Liver (tissue), 9 donors: ENCODE data around the gene DOCK2. TPM values are rescaled to one million over a fixed set of nuclear protein-coding genes. Genes with fewer than 3 reads are reported as not detected.

Source experiments
- DNase-seq: peaks from one replicate; pipeline ENCODE4 v3.0.0-alpha.2; 2017; ENCODE audit warnings: low spot score
- H3K27ac ChIP-seq, 2 donors: one replicate each; pipeline ENCODE4 v1.7.0; 2013; ENCODE audit warnings: inconsistent platforms in 2 of 2, low read length in 2 of 2, control low read depth in 1 of 2, low read depth in 1 of 2, mild to moderate bottlenecking in 1 of 2
- H3K27me3 ChIP-seq, 4 donors: one replicate each; pipeline versions ENCODE4 v1.6.1 to v1.7.0; 2013; ENCODE audit warnings: low read length in 3 of 4, inconsistent platforms in 1 of 4, mild to moderate bottlenecking in 1 of 4, moderate library complexity in 1 of 4; ENCODE audit not compliant: control insufficient read depth in 4 of 4, insufficient read depth in 4 of 4
- H3K36me3 ChIP-seq, 4 donors: one replicate each; pipeline versions ENCODE4 v1.6.1 to v1.7.0; 2013; ENCODE audit warnings: low read length in 3 of 4, mild to moderate bottlenecking in 3 of 4, low read depth in 1 of 4, moderate library complexity in 1 of 4; ENCODE audit not compliant: control insufficient read depth in 4 of 4, insufficient read depth in 3 of 4
- H3K4me1 ChIP-seq, 4 donors: one replicate each; pipeline versions ENCODE4 v1.6.1 to v1.7.0; 2013; ENCODE audit warnings: low read length in 3 of 4, mild to moderate bottlenecking in 3 of 4, moderate library complexity in 1 of 4; ENCODE audit not compliant: control insufficient read depth in 4 of 4, insufficient read depth in 4 of 4
- H3K4me3 ChIP-seq, 3 donors: one replicate each; pipeline versions ENCODE4 v1.6.1 to v1.7.0; 2013; ENCODE audit warnings: low read length in 3 of 3, control low read depth in 1 of 3, low read depth in 1 of 3, mild to moderate bottlenecking in 1 of 3
- H3K9ac ChIP-seq, 2 donors: one replicate each; pipeline ENCODE4 v1.7.0; 2013; ENCODE audit warnings: low read length in 2 of 2, mild to moderate bottlenecking in 2 of 2, moderate library complexity in 2 of 2, control low read depth in 1 of 2, low read depth in 1 of 2
- H3K9me3 ChIP-seq, 4 donors: one replicate each; pipeline versions ENCODE4 v1.6.1 to v1.7.0; 2013; ENCODE audit warnings: low read length in 3 of 4; ENCODE audit not compliant: control insufficient read depth in 4 of 4
- ATF3 ChIP-seq: IDR thresholded peaks from 2 replicates; pipeline ENCODE4 v1.6.1; 2016; ENCODE audit warnings: antibody characterized with exemption
- CTCF ChIP-seq: fragments of 150-350 bp; IDR thresholded peaks from 2 replicates; pipeline ENCODE4 v1.5.1; 2017; ENCODE audit warnings: improper control_type of control experiment, low read depth, low read length; ENCODE audit not compliant: missing input control
- EGR1 ChIP-seq, 2 donors: IDR thresholded peaks; 2 replicates each; pipeline ENCODE4 v1.6.1; 2016 to 2018; ENCODE audit warnings: antibody characterized with exemption in 2 of 2, low read depth in 2 of 2
- FOXA1 ChIP-seq: IDR thresholded peaks from 2 replicates; pipeline ENCODE4 v1.6.1; 2016; ENCODE audit warnings: antibody characterized with exemption
- FOXA2 ChIP-seq: IDR thresholded peaks from 2 replicates; pipeline ENCODE4 v1.6.1; 2016; ENCODE audit warnings: antibody characterized with exemption
- GABPA ChIP-seq, 2 donors: IDR thresholded peaks in 1 of 2; conservative IDR thresholded peaks in 1 of 2; 2 replicates each; pipeline ENCODE4 v1.6.1; 2016; ENCODE audit warnings: antibody characterized with exemption in 2 of 2, mild to moderate bottlenecking in 1 of 2, moderate library complexity in 1 of 2
- HNF4A ChIP-seq, 2 donors: conservative IDR thresholded peaks; 2 replicates each; pipeline ENCODE4 v1.6.1; 2016; ENCODE audit warnings: antibody characterized with exemption in 2 of 2, mild to moderate bottlenecking in 2 of 2
- HNF4G ChIP-seq: IDR thresholded peaks from 2 replicates; pipeline ENCODE4 v1.6.1; 2016; ENCODE audit warnings: antibody characterized with exemption
- MAX ChIP-seq: IDR thresholded peaks from 2 replicates; pipeline ENCODE4 v1.6.1; 2016; ENCODE audit warnings: antibody characterized with exemption
- NR2F2 ChIP-seq: IDR thresholded peaks from 2 replicates; pipeline ENCODE4 v1.6.1; 2016; ENCODE audit warnings: antibody characterized with exemption
- RAD21 ChIP-seq, 2 donors: IDR thresholded peaks; 2 replicates each; pipeline ENCODE4 v1.6.1; 2016; ENCODE audit warnings: antibody characterized with exemption in 2 of 2, mild to moderate bottlenecking in 2 of 2
- REST ChIP-seq: IDR thresholded peaks from 2 replicates; pipeline ENCODE4 v1.6.1; 2016; ENCODE audit warnings: antibody characterized with exemption, mild to moderate bottlenecking
- RXRA ChIP-seq, 2 donors: IDR thresholded peaks; 2 replicates each; pipeline ENCODE4 v1.6.1; 2017 to 2018; ENCODE audit warnings: antibody characterized with exemption in 2 of 2, mild to moderate bottlenecking in 1 of 2
- SP1 ChIP-seq: IDR thresholded peaks from 2 replicates; pipeline ENCODE4 v1.6.1; 2018; ENCODE audit warnings: antibody characterized with exemption, mild to moderate bottlenecking
- TAF1 ChIP-seq: conservative IDR thresholded peaks from 2 replicates; pipeline ENCODE4 v1.6.1; 2016; ENCODE audit warnings: antibody characterized with exemption, mild to moderate bottlenecking
- YY1 ChIP-seq: IDR thresholded peaks from 2 replicates; pipeline ENCODE4 v1.6.1; 2016; ENCODE audit warnings: antibody characterized with exemption, mild to moderate bottlenecking
- ZBTB33 ChIP-seq: IDR thresholded peaks from 2 replicates; pipeline ENCODE4 v1.6.1; 2016; ENCODE audit warnings: antibody characterized with exemption
- WGBS: extraction: QIAGEN DNeasy Blood & Tissue Kit; methylation state at CpG from one replicate; pipeline ENCODE4 v1.1.7; 2013; 5-methylcytosine and 5-hydroxymethylcytosine counted together
- polyA plus RNA-seq, 2 donors: library from polyadenylated mRNA; stranded (reverse) in 1 of 2; unstranded in 1 of 2; fragments of 200-250 nt in 1 of 2; fragments of >200 nt in 1 of 2; fragmentation: Nextera tagmentation in 1 of 2; extraction: Ambion mirVana in 1 of 2; gene quantifications; one replicate each; pipeline versions ENCODE4 v1.2.1 to v1.2.3, GENCODE V29; 2013 to 2015
- total RNA-seq, 2 donors: library from RNA; depleted of rRNA; stranded (reverse); fragments of >200 nt; gene quantifications; one replicate each; pipeline ENCODE4 v1.2.3, GENCODE V29; 2014
- donor health status: healthy.
- donor health status: healthy.
- donor health status: healthy.
- donor health status: healthy.
- donor health status: healthy.

The DOCK2 gene
- total and polyA plus RNA-seq, 4 donors = 2.3 to 26.6 (median 8.2) TPM

- 76% methylated on average over 4 of the region's 4 CpGs for WGBS
- Histone ChIP-seq H3K4me1 (no peaks in the 10 kb centered on the region), H3K36me3 (no peaks in the 10 kb centered on the region), H3K9ac (no peak overlapping the region), H3K27me3 (no peaks in the 10 kb centered on the region), H3K27ac (no peak overlapping the region), H3K4me3 (no peak overlapping the region), H3K9me3 (no peaks in the 10 kb centered on the region)
- TF ChIP-seq SP1 (no peak), ZBTB33 (no peak), FOXA2 (no peak), REST (no peak), EGR1 (IDR thresholded peaks at IDR 0.05; ENCODE audit: low read depth in 2 of 2) (no peak), NR2F2 (no peak), GABPA (IDR thresholded peaks at IDR 0.05 in 1 of 2, conservative IDR thresholded peaks at IDR 0.05 in 1 of 2) (no peak), RAD21 (IDR thresholded peaks at IDR 0.05) (no peak), HNF4A (conservative IDR thresholded peaks at IDR 0.05) (no peak), ATF3 (no peak), RXRA (IDR thresholded peaks at IDR 0.05) (no peak), HNF4G (no peak), MAX (no peak)
- no peak for DNase-seq
Measured at GRCh38 chr5:170010595-170010994, 373.5 kb downstream of the DOCK2 start.

- Histone ChIP-seq H3K27me3 (no peaks in the 10 kb centered on the region), H3K4me1 (no peaks in the 10 kb centered on the region), H3K36me3 (no peaks in the 10 kb centered on the region), H3K9ac (no peak overlapping the region), H3K4me3 (no peak overlapping the region), H3K27ac (no peak overlapping the region), H3K9me3 (no peaks in the 10 kb centered on the region)
- DNase-seq = no peak
- no peak for TF ChIP-seq RAD21 (IDR thresholded peaks at IDR 0.05)
- no peak for TF ChIP-seq HNF4G
- no peak for TF ChIP-seq FOXA1
- TF ChIP-seq GABPA (IDR thresholded peaks at IDR 0.05 in 1 of 2, conservative IDR thresholded peaks at IDR 0.05 in 1 of 2) = no peak
- TF ChIP-seq MAX = no peak
- no peak for TF ChIP-seq TAF1
- TF ChIP-seq YY1 = no peak
- TF ChIP-seq EGR1 (IDR thresholded peaks at IDR 0.05; ENCODE audit: low read depth in 2 of 2) = no peak
- TF ChIP-seq CTCF = no peak
- TF ChIP-seq FOXA2 = no peak
- TF ChIP-seq REST = no peak
- 74% methylated on average over 2 of the region's 2 CpGs for WGBS
Measured at GRCh38 chr5:170011751-170012150, 374.7 kb downstream of the DOCK2 start.
